Cortex of kidney (tissue), 1 donor: Measurements from ENCODE around the gene RTN4RL1.
"Not testable (repeated sequence)": the region's sequence is repeated elsewhere in the genome, so short reads cannot be mapped to it uniquely, and the experiment has no call there.

Experiments used
- DNase-seq: peaks from one replicate; lab custom pipeline; 2025; lab: John Stamatoyannopoulos, UW

Gene RTN4RL1

DNA sequence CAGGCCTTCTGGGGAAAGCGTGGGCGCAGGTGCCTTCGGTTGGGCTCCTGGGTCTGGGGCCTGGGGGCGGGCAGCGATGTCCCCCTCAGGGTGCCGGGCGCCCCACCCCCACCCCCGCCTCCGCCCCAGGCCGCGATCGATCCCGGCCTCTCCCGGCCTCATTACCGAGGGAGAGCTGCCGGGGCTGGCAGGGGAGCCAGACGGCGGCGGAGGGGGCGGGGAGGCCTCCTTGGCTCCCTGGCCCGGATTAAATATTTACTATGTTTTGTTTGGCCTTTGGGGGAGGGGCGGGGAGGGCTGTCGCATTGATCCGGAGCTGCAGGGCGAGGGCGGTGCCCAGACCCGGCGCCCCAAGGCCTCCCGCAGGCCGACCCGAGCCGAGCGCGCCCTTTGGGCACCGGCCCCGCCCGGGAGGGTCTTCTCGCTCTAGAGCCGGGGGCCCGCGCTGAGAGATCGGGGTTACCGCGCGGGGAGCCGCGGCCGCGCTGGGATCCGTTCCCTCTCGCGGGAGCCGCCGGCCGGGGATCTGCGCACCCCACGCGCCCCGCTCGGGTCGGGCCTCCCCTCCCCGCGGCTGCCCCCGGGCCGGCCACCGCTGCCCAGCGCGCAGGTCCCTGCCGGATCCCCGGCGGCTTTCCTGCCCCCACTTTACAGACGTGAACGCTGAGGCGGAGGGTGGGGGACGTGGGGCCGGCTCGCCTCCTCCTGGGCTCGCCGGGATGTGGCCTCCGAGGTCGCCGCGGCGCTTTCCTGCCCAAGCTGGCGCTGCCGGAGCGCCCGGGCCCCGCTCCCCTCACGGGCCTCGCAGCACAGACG lies 27.0 kb downstream of the RTN4RL1 start:
- DNase-seq = no peak

DNA sequence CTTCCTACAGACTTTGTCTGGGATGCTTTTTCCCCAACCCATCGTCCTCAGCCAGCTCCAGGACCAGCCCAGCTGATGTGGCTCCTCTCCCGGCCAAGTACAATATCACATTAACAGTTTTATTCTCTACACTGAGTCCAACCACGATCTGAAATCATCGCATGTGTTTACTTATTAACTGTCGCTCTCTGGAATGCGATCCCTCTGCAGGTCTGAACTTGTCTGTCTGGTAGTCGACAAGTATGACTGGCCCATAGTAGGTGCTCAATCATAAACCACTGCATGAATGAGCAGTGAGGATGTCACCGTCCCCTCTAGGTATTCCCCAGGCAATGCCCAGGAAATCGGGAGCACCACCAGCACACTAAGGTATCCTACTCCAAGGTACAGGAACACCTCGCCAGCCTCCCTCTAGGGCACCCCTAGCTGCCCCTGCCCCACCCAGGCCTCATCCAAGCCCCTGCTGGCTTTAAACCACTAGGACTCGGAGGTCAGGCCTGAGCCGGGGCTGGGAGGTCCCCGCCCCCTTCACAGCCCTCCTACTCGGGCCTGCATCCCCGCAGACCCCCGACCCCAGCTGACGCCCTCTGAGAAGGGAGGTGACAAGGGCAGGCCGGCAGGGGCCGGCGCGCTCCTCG lies 27.7 kb downstream of the RTN4RL1 start:
- DNase-seq = no peak

DNA sequence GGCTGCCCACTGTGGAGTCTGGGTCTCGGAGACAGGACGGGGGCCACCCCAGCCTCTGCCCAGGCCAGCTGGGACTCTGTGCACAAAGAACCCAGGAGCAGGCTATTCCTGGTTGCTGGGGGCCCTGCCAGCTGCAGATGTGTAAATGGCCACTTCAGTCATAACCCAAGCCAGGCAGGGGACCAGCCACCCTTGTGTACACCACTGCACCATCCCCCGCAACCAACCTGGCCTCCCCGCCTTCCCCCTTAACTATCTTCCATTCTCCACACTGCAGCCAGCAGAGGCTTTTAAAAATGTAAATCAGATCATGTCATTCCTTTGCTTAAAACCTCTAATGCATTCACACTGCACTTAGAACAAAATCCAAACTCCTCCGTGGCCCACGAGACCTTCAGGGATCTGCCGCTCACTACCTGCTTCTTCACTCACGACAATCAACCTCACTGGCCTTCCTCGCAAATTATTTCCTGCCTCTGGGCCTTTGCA lies 28.3 kb downstream of the RTN4RL1 start:
- no peak for DNase-seq

DNA sequence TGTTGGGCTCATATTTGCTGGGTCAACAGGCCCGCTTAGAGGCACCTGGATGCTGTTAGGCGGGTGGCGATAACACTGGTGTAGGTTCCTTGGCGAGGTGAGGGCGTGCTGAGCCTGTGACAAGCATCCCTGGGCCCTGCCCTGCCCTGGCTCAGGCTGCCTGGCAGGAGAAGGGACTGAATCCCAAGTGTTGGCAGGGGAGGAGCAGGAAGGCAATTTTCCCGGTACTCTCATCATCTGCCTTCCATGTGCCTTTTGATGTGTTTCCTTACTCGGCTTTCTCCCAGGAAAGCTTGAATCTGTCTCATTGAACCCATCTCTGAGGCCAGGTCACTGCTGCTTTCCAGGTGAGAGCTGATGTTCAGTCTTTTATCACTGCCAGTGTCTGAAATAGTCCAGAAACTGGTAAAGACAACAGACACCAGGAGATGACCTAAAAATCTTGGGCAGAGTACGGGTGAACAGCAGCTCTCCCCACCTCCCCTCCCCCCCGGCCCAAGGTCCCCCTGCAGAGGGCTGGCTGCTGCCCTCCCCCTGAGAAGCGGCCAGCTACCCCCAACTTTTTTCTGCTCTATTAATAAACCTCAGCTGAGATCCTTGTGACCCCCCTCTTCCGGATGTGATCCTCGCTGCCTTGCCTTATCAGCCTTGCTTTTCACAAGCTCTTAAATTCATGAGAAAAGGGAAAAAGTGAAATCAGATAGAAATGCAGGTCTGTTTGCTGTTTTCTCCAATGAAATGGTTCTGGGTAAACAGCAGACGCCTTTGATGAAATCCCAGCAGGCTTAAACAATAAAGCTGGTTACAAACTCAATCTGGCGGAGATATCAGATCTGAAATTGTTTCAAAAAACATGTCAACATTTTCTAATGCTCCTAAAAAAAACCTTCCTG lies 29.0 kb downstream of the RTN4RL1 start:
- DNase-seq = no peak

DNA sequence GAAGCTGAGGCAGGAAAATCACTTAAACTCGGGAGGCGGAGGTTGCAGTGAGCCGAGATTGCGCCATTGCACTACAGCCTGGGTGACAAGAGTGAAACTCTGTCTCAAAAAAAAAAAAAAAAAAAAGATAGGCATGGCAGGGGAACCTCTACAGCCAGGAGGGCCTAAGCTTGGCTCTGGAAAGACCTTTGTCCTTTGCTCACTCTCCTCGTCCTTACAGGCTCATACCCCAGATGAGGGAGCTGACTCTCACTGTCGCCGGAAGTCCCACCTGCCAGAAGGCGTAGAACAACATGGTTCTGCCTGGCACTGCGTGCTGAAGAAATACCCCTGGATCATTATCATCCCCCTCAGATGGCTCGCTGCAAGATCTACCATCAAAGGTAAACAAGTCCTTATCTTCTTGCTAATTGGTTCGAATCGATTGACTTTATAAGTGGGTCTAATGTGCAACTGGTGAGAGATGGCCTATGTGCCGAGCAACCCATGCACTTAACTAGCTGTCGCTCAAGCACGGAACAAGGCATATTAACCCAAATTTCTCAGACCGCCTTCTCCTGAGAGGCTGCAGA lies 29.7 kb downstream of the RTN4RL1 start:
- no peak for DNase-seq

DNA sequence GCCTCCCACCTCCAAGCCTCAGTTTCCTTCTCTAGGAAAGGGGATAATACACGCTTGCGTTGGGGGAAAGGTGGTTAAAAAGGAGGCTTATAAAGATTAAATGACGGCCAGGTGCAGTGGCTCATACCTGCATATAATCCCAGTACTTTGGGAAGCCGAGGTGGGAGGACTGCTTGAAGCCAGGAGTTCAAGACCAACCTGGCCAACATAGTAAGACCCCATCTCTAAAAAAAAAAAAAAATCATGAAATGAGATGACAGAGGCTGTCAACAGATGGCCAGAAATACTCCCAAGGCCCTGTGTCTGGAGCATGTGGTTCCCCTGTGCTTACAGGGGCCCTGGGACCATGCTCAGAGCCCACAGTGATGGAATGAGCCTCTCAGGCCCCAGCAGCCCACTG lies 30.4 kb downstream of the RTN4RL1 start:
- no peak for DNase-seq

DNA sequence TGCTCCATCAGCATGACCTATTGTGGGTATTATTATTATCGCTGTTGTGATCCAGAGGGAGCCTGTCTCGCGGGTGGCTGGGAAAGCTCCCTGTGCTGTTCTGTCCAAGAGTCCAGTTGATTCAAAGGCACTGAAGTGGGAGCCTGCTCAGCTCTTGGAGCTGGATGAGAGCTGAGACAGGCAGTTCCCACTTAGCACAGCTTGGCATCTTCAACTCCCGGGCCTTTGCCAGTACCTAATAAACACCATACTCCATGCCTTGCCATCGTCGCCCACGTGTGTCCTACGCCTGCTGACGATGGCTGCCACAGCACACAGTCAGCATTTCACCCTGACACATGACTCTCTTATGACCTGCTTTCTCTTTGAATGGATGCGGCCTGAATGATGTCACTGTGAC lies 32.6 kb downstream of the RTN4RL1 start:
- no peak for DNase-seq

DNA sequence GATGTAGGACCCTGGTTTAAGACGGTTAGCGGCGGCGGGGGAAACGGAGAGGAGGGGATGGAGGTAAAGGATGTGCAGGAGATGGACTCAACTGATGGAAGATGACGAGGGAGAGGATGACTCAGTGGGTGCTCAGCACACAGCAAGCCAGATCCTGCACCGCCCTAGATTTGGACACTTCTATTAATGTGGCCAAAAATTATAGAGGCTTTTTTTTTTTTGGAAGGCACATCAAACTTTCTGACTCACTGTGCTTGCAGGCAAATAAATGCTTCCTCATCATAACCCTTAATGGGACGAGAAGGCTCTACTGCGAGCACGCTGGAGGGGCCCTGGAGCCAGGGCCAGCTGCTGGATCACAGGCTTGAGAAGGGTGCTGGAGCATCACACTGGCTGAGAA lies 36.0 kb downstream of the RTN4RL1 start:
- DNase-seq = no peak

DNA sequence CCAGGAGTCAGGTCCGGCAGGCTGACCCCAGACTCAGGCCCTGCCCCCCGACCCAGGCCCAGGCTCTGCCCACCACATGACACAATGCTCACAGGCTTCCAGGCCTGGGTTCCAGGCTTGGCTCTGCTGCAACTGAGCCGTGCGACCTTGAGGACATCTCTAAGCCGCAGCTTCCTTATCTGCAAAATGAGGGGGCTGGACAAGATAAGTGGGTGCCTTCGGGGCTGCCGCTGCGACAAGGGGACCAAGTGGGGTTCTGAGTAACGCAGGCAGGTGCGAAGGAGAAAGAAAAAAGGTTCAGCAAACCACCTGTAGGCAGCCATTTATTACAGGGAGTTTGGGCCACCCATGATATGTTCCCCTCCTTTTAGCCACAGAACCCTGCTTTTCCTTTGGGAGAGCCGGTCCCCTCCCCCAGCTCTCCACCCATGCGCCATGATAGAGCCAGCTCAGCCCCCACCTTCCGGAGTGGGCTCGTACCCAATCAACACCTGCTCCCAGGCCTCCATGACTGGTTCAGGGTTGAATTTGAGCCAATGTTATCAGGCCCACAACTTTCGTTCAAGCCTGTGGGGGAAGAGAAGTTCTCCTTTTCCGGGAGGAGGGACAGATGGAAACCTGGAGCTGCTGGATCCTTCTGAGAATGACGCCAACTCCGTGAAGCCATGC lies 38.2 kb downstream of the RTN4RL1 start:
- no peak for DNase-seq

DNA sequence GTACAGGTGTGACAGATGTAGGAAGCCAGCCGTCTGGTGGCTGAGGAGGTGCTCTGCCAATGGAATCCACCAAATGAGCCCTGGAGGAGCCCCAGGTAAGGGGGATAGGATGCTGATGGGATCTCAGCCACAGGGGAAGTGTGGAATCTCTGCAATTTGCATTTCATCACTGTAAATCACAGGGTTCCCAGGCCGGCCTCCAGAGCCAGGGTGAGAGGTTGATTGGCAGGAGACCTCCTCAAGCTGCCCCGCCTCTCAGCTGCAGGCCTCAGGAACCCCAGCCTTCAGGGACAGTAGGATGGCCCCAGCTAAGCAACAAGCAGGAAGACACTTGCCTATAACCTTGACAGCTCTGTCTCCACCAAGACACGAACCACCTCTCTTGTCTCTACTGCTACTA lies 39.4 kb downstream of the RTN4RL1 start:
- no peak for DNase-seq

DNA sequence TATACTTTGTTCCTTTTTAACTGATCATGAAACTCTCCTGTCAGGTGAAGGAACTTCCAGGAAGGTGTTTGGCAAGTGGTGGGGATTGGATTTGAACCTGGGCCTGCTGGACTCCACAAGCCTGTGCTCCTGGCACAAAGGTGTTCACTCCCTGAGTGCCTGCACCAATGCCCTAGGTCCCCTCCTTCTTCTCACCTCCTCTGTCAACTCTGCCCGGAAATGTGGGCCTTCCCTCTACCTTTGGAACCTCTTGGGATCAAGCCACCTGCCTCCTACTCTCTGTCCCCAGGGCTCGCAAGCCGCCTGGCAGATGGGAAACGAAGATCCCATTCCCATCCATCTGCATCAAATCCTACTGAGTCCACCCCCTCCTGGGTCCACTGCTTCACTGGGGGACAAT lies 40.0 kb downstream of the RTN4RL1 start:
- DNase-seq = no peak

DNA sequence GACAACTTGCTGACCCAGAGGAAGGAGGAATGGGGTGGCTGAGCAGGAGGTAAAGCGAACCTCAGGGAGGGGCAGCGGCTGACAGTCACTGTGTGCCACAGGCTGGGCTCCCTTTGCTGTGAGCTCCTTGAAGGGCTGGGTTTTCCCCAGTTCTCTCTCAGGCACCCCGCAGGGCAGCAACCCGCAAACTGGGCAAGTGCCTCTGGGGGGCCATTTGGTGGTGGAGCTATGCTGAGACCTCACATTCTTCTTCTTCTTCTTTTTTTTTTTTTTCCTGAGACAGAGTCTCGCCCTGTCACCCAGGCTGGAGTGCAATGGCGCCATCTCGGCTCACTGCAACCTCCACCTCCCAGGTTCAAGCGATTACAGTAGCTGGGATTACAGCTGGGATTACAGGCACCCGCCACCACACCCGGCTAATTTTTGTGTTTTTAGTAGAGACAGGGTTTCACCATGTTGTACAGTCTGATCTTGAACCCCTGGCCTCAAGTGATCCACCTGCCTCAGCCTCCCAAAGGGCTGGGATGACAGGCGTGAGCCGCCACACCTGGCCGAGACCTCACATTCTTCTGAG lies 42.3 kb downstream of the RTN4RL1 start:
- not testable (repeated sequence) for DNase-seq

DNA sequence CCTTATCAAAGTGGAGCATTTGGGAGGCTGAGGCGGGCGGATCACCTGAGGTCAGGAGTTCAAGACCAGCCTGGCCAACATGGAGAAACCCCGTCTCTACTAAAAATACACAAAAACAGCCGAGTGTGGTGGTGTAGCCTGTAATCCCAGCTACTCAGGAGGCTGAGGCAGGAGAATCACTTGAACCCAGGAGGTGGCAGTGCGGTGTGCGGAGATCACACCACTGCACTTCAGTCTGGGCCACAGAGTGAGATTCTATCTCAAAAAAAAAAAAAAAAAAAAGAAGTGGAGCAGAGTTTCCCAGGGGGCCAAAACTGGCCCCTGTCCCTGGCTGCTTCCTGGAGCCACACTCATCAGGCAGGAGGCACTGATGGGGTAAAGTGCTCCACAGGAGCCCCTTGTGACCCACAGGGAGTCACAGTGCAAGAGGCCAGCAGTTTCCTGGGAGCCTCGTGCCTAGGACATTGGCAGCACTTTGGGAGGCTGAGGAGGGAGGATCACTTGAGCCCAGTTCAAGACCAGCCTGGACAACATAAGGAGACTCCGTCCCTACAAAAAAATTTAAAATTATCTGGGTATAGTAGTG lies 44.4 kb downstream of the RTN4RL1 start:
- no peak for DNase-seq

DNA sequence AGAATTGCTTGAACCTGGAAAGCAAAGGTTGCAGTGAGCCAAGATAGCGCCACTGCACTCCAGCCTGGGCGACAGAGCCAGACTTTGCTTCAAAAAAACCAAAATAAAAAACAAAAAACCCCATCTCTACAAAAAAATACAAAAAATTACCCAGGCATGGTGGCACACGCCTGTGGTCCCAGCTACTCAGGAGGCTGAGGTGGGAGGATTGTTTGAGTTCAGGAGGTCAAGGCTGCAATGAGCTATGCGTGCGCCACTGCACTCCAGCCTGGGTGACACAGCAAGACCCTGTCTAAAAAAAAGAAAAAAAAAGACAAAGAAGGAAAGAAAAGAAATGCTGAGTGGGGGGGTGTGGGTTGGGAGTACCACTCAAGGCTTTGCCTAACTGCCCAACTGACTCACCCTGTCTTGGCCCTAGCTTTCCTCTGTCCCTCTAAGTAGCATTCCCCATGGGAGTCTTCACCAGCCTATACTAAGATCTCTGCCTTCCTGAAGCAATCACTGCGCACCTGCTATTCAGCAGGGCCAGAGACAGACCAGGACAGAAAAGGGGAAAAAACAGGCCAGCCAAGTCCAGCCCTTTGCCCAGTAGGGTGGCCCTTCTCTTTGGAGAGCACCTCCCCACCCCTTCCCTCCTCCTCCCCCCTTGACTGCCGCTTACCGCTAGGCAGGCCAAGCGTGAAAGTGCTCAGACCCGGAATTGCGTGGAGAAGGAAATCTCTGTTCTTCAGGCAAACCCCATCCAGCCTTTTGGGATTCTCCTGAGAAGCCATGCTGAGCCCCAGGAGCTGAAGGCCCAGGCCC lies 45.8 kb downstream of the RTN4RL1 start:
- DNase-seq = no peak

DNA sequence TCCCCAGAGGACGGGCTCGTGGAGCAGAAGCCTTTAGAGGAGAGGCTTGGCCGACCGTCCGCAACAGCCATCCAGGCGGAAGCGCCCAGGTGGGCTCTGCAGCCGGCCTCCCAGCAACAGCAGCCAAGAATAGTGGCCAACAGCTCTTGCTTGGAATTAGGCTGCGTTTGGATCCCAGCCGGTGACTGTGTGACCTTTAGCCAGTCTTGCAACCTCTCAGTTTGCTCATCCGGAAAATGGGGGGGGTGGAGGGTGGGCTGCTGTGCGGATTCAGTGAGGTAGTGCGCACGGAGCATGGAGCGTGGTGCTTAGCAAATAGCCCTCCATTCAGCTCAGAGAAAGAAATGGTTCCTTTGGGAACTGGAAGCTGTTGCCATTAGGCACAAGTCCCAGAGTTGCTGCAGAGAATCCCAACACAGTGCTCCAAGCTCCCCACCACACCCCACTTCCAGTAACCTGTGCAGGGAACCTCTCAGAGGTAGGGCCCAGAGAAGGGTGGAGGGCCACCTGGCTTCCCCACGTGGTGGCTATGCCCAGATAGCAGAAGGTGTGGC lies 46.7 kb downstream of the RTN4RL1 start:
- DNase-seq = no peak

DNA sequence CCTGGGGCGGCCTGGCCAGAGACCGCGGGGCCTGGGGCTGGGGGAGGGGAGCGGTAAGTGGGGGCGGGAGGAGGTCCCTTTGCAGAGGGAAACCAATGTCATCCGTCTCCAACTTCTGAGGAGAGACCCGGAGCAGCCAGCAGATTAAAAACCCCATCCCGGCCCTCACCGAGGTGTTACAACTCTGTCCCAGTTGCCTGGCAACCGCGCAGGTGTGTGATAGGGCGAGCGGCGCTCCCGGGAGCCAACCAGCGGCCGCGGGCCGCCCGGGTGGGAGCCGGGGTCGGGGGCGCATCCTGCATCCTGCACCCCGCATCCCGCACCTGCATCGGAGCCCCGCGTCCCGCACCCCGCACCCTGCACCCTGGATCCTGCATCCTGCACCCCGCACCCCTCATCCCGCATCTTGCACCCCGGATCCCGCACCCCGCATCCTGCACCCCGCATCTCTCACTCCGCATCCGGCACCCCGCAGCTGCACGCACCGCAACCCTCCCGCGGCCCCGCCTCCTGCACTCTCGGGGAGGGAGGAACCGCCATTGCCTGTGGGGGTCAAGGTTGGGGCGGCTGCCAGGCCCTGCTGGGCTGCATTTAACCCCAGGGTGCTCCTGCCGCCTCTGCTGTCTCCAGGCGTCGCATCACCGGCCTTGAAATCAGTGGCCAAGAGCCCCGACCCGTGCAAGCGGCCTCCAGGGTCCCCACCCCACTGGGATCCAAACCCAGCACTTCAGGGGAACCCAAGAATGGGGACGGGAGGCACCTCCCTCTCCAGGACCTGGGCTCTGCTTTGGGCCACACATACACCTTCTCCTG lies 47.3 kb downstream of the RTN4RL1 start:
- no peak for DNase-seq

DNA sequence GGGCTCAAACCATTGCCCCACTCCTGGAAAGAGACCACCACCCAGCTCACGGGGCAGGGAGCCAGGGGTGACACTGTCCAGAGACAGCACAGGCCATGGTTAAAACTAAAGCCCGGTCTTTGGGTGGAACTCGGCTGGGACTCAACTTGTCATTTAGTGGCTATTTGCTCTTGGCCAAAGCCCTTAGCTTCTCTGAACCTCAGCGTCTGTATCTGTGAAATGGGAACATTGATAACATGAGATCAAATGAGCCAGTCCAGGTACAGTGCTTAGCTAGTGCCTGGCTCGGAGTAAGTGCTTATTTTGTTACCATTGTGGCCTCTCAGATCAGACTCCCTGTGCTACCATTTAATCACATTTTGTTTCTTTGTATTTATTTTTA lies 48.5 kb downstream of the RTN4RL1 start:
- no peak for DNase-seq

DNA sequence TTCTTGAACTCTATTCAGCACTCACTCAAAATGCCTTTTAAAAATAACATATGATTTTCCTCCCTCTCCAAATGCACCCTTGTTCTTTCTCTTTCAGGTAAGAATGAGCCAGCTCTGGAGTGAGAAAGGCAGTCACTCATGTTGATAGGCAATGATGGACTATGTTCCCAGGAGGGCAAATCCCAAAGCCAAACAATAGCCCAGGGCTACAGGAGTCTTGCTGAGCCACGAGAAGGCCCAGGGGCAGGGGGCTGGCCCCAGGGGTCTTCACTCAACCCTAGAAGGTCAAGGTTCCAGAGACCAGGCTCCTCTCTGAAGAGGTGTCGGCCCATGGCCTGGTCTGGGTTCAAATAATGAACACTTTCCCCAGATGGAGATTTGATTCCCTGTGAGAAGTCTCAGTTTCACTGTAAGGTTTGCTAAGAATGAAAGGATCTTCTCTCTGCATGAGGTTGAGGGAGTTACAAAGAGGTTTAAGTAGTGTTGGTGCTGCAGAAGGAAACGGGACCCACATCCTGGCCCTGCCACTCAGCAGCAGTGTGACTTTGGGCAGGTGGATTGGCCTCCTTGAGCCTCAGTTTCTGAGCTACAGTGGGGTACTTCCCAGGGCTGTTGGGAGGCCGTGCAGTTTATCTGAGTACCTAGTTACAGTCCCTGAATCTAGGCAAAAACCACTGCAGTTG lies 49.0 kb downstream of the RTN4RL1 start:
- DNase-seq = no peak
